Measurements from ENCODE around the gene SCYL1.

The SCYL1 gene

DNA sequence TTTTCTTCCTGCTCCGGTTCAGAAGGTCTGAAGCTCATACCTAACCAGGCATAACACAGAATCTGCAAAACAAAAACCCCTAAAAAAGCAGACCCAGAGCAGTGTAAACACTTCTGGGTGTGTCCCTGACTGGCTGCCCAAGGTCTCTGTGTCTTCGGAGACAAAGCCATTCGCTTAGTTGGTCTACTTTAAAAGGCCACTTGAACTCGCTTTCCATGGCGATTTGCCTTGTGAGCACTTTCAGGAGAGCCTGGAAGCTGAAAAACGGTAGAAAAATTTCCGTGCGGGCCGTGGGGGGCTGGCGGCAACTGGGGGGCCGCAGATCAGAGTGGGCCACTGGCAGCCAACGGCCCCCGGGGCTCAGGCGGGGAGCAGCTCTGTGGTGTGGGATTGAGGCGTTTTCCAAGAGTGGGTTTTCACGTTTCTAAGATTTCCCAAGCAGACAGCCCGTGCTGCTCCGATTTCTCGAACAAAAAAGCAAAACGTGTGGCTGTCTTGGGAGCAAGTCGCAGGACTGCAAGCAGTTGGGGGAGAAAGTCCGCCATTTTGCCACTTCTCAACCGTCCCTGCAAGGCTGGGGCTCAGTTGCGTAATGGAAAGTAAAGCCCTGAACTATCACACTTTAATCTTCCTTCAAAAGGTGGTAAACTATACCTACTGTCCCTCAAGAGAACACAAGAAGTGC is 26.7 kb upstream of the SCYL1 start:
- Histone ChIP-seq H3K36me3 (peaks cover 21% of the 10 kb centered on the region), H3K4me3 (ENCODE audit: low read depth in 1 of 2, low read length in 1 of 2) (peak overlapping the region; percentile 93 to 96), H3K27me3 (no peaks in the 10 kb centered on the region), H3K27ac (peak overlapping the region; percentile 99), H3K9me3 (no peaks in the 10 kb centered on the region), H3K4me1 (ENCODE audit: control insufficient read depth in 1 of 2, insufficient read depth in 1 of 2, low read depth in 1 of 2, low read length in 1 of 2) (peaks cover 39 to 45% of the 10 kb centered on the region in 2 experiments)
- TF ChIP-seq, protein P1, sequence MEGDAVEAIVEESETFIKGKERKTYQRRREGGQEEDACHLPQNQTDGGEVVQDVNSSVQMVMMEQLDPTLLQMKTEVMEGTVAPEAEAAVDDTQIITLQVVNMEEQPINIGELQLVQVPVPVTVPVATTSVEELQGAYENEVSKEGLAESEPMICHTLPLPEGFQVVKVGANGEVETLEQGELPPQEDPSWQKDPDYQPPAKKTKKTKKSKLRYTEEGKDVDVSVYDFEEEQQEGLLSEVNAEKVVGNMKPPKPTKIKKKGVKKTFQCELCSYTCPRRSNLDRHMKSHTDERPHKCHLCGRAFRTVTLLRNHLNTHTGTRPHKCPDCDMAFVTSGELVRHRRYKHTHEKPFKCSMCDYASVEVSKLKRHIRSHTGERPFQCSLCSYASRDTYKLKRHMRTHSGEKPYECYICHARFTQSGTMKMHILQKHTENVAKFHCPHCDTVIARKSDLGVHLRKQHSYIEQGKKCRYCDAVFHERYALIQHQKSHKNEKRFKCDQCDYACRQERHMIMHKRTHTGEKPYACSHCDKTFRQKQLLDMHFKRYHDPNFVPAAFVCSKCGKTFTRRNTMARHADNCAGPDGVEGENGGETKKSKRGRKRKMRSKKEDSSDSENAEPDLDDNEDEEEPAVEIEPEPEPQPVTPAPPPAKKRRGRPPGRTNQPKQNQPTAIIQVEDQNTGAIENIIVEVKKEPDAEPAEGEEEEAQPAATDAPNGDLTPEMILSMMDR (IDR thresholded peaks at IDR 0.05): peak; percentile 7

DNA sequence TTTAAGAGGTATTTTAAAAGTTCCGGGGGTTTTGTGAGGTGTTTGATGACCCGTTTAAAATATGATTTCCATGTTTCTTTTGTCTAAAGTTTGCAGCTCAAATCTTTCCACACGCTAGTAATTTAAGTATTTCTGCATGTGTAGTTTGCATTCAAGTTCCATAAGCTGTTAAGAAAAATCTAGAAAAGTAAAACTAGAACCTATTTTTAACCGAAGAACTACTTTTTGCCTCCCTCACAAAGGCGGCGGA is 26.2 kb upstream of the SCYL1 start:
- TF ChIP-seq, protein P1 (IDR thresholded peaks at IDR 0.05): no peak
- Histone ChIP-seq H3K27ac (peak overlapping the region; percentile 99), H3K4me1 (ENCODE audit: control insufficient read depth in 1 of 2, insufficient read depth in 1 of 2, low read depth in 1 of 2, low read length in 1 of 2) (peaks cover 39 to 45% of the 10 kb centered on the region in 2 experiments), H3K36me3 (peaks cover 25% of the 10 kb centered on the region), H3K9me3 (no peaks in the 10 kb centered on the region), H3K4me3 (ENCODE audit: low read depth in 1 of 2, low read length in 1 of 2) (peak overlapping the region; percentile 93 to 96), H3K27me3 (no peaks in the 10 kb centered on the region)

DNA sequence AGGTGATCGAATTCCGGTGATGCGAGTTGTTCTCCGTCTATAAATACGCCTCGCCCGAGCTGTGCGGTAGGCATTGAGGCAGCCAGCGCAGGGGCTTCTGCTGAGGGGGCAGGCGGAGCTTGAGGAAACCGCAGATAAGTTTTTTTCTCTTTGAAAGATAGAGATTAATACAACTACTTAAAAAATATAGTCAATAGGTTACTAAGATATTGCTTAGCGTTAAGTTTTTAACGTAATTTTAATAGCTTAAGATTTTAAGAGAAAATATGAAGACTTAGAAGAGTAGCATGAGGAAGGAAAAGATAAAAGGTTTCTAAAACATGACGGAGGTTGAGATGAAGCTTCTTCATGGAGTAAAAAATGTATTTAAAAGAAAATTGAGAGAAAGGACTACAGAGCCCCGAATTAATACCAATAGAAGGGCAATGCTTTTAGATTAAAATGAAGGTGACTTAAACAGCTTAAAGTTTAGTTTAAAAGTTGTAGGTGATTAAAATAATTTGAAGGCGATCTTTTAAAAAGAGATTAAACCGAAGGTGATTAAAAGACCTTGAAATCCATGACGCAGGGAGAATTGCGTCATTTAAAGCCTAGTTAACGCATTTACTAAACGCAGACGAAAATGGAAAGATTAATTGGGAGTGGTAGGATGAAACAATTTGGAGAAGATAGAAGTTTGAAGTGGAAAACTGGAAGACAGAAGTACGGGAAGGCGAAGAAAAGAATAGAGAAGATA is 25.7 kb upstream of the SCYL1 start, which contains the start of gene MALAT1:
Gene MALAT1, plus strand, starts transcription at position 69 of the 736 bp plus-strand sequence.
- Histone ChIP-seq H3K4me3 (ENCODE audit: low read depth in 1 of 2, low read length in 1 of 2) (peak within 1 kb of the TSS; percentile 93 to 96), H3K27ac (peak within 1 kb of the TSS; percentile 99), H3K36me3 (peaks cover 30% of the 10 kb centered on the region), H3K9me3 (no peaks in the 10 kb centered on the region), H3K27me3 (no peaks in the 10 kb centered on the region), H3K4me1 (ENCODE audit: control insufficient read depth in 1 of 2, insufficient read depth in 1 of 2, low read depth in 1 of 2, low read length in 1 of 2) (peaks cover 39 to 45% of the 10 kb centered on the region in 2 experiments)
- TF ChIP-seq, protein P1 (IDR thresholded peaks at IDR 0.05): no peak

DNA sequence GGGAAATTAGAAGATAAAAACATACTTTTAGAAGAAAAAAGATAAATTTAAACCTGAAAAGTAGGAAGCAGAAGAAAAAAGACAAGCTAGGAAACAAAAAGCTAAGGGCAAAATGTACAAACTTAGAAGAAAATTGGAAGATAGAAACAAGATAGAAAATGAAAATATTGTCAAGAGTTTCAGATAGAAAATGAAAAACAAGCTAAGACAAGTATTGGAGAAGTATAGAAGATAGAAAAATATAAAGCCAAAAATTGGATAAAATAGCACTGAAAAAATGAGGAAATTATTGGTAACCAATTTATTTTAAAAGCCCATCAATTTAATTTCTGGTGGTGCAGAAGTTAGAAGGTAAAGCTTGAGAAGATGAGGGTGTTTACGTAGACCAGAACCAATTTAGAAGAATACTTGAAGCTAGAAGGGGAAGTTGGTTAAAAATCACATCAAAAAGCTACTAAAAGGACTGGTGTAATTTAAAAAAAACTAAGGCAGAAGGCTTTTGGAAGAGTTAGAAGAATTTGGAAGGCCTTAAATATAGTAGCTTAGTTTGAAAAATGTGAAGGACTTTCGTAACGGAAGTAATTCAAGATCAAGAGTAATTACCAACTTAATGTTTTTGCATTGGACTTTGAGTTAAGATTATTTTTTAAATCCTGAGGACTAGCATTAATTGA is 25.0 kb upstream of the SCYL1 start:
- TF ChIP-seq, protein P1 (IDR thresholded peaks at IDR 0.05): no peak
- H3K4me3 ChIP-seq (ENCODE audit: low read depth in 1 of 2, low read length in 1 of 2): peak overlapping the region; percentile 93 to 96
- H3K9me3 ChIP-seq: no peaks in the 10 kb centered on the region
- no peaks in the 10 kb centered on the region for H3K27me3 ChIP-seq
- peak overlapping the region; percentile 99 for H3K27ac ChIP-seq
- peaks cover 39 to 45% of the 10 kb centered on the region in 2 experiments for H3K4me1 ChIP-seq (ENCODE audit: control insufficient read depth in 1 of 2, insufficient read depth in 1 of 2, low read depth in 1 of 2, low read length in 1 of 2)
- peaks cover 37% of the 10 kb centered on the region for H3K36me3 ChIP-seq

DNA sequence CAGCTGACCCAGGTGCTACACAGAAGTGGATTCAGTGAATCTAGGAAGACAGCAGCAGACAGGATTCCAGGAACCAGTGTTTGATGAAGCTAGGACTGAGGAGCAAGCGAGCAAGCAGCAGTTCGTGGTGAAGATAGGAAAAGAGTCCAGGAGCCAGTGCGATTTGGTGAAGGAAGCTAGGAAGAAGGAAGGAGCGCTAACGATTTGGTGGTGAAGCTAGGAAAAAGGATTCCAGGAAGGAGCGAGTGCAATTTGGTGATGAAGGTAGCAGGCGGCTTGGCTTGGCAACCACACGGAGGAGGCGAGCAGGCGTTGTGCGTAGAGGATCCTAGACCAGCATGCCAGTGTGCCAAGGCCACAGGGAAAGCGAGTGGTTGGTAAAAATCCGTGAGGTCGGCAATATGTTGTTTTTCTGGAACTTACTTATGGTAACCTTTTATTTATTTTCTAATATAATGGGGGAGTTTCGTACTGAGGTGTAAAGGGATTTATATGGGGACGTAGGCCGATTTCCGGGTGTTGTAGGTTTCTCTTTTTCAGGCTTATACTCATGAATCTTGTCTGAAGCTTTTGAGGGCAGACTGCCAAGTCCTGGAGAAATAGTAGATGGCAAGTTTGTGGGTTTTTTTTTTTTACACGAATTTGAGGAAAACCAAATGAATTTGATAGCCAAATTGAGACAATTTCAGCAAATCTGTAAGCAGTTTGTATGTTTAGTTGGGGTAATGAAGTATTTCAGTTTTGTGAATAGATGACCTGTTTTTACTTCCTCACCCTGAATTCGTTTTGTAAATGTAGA is 24.3 kb upstream of the SCYL1 start:
- H3K9me3 ChIP-seq: no peaks in the 10 kb centered on the region
- TF ChIP-seq, protein P1 (IDR thresholded peaks at IDR 0.05): no peak
- peaks cover 40 to 46% of the 10 kb centered on the region in 2 experiments for H3K4me1 ChIP-seq (ENCODE audit: control insufficient read depth in 1 of 2, insufficient read depth in 1 of 2, low read depth in 1 of 2, low read length in 1 of 2)
- peaks cover 45% of the 10 kb centered on the region for H3K36me3 ChIP-seq
- H3K27me3 ChIP-seq: no peaks in the 10 kb centered on the region
- H3K27ac ChIP-seq: peak overlapping the region; percentile 99
- peak overlapping the region; percentile 93 to 96 for H3K4me3 ChIP-seq (ENCODE audit: low read depth in 1 of 2, low read length in 1 of 2)
